Astrocyte of the spinal cord (primary cell): ENCODE data around the gene LRRK1.
A peak's percentile ranks its signal among the peaks of the same experiment; 100 is the strongest.

Source experiments
- DNase-seq: peaks from one replicate; pipeline ENCODE4 v3.0.0; 2011; ENCODE audit warnings: low read depth, low spot score
- H3K4me3 ChIP-seq: 2 replicates; pipeline ENCODE4 v1.5.1; 2011; ENCODE audit warnings: low read depth, mild to moderate bottlenecking, low read length, moderate library complexity
- CTCF ChIP-seq: IDR thresholded peaks from 2 replicates; pipeline ENCODE4 v1.5.1; 2012; ENCODE audit warnings: low read depth, mild to moderate bottlenecking, low read length, inconsistent platforms
- in situ Hi-C: cut with HindIII; loops from 2 replicates; pipeline ENCODE4 v1.10.0; 2017; ENCODE audit warnings: low sequenced_read_pairs

The LRRK1 gene

GRCh38 chr15:101045236-101045646 is 126.1 kb downstream of the LRRK1 start:
- no peak overlapping the region for H3K4me3 ChIP-seq
- peak; percentile 43 for DNase-seq
- TF ChIP-seq CTCF, result no peak
- in situ Hi-C loops, result no loop called here

DNA sequence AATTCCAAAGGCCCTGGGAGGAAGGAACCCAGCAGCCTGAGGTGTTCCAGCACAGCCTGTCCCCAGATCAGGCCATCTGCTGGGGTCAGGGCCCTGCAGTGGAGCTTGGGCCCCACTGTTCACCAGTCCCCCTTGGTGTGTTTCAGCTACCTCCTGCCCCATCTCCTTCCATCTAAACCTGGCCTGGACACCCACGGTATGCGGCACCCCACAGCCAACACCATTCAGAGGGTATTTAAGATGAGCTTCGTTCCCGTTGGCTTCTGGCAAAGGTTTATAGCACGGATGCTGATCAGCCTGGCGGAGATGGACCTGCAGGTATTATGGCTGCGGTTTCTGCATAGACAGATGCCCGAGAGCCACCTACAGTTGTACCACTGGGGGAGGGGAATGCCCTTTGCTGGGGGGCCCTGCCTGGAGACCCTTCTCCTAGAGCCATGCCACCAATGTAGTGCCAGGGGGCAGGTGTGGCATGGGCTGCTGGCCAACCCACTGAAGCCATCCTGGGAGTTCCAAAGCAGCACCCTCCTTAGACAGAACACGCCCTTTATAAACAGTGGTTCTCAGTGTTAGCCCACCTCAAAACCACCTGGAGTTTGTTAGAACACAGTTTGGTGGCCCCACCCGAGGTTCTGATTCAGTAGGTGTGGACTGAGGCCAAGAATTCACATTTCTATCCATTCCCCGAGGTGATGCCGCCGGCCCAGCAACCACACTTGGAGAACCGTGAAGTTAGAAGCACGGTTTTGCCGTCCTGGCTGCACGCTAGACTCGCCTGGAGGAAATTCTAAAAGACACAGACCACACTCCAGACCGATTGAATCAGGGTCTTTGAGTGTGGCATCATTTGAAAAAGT is 126.9 kb downstream of the LRRK1 start:
- in situ Hi-C loops, result no loop called here
- no peak overlapping the region for H3K4me3 ChIP-seq
- no peak for TF ChIP-seq CTCF
- DNase-seq, result no peak

DNA sequence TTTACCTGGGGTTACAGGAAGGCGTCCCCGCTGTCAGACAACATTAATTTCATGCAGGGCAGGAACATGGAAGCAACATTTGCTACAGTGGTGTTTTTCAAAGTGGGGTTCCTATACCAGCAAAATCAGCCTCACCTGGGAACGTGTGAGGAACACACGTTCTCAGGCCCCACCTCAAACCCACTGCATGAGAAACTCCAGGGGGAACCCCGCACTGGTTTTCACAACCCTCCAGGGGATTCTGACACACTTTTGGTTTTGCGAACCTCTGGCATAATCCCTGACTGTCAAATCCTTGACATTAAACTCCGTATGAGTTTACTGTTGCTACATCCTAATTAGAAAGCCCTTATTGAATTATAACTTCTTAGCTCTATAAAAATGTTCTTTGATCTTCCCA is 127.7 kb downstream of the LRRK1 start:
- no peak for TF ChIP-seq CTCF
- in situ Hi-C loops, result no loop called here

DNA sequence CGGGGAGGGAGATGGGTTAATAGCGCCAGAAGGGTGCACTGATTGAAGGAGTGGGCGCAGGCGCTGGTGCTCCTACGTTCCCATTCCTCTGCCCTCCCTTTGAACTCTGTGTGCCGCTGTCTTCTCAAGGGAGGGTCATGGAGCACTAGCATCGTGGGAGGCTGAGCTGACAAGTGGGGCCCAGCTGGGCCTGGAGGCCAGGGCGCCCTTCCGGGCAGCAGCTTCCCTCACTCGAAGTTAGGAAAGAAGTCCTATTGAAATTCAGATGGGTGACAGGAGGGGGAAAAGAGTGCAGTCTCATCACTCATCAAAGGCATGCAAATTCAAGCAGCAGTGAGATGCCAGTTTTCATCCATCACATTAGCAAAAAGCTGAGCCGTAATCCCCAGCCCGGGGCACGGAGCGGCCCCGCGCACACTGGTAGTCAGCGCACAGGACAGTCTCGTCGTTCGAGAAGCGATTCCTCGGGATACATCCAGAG is 128.2 kb downstream of the LRRK1 start:
- H3K4me3 ChIP-seq, result no peak overlapping the region
- in situ Hi-C loops, result no loop called here
- TF ChIP-seq CTCF, result no peak
- no peak for DNase-seq

More for the DNA sequence above, 127.7 kb downstream of the LRRK1 start:
- DNase-seq, result no peak
- H3K4me3 ChIP-seq, result no peak overlapping the region

GRCh38 chr15:101048176-101048575 is 129.0 kb downstream of the LRRK1 start:
- H3K4me3 ChIP-seq, result no peak overlapping the region
- in situ Hi-C loops, result no loop called here
- DNase-seq, result no peak
- no peak for TF ChIP-seq CTCF

DNA sequence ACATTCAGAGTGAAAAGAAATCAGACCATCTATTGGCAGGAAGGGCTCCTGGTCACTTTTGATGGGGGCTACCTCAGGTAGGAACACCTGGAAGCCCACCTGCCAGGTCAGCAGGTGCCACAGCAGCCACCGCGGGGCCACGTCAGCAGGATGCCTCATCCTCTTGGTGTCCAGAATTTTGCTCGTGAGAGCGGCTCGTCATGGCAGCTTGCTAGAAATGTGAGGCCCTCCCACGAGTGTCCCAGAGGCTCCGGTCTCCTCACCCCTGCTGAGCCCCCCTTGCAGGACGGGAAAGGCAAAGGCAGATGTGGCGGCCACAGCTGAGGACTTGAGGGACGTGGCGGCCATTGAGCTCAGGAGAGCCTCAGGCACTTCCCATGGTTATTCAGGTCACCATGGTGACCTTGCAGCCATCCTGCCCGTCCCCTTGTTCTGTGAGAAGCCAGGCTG is 129.4 kb downstream of the LRRK1 start:
- no peak for TF ChIP-seq CTCF
- H3K4me3 ChIP-seq, result no peak overlapping the region
- no peak for DNase-seq
- in situ Hi-C loops, result no loop called here
